SK-N-MC (cell line): ENCODE measurements around the gene CNPY2.

Experiments
- EZH2 ChIP-seq: fragments of 200-600 bp; sonication (generic); IDR thresholded peaks from one replicate; pipeline ENCODE4 v1.6.1; 2017; ENCODE audit warnings: antibody characterized with exemption
- FOXP2 ChIP-seq: optimal IDR thresholded peaks from 2 replicates; pipeline ENCODE3; 2011; ENCODE audit warnings: mild to moderate bottlenecking, moderate library complexity; ENCODE audit not compliant: insufficient read depth; ENCODE audit errors: extremely low read length, control extremely low read depth
- POLR2AphosphoS5 ChIP-seq: IDR thresholded peaks from 2 replicates; pipeline ENCODE4 v1.6.1; 2012; ENCODE audit warnings: mild to moderate bottlenecking, low read depth, low read length, borderline replicate concordance

GRCh38 chr12:56300644-56301464 is 14.9 kb downstream of the CNPY2 start:
- no peak for TF ChIP-seq EZH2
- no peak for TF ChIP-seq POLR2AphosphoS5
- TF ChIP-seq FOXP2, result no peak
